Upper lobe of left lung (tissue), 4 donors: ENCODE data around the gene COL8A2.

Source experiments
- CTCF ChIP-seq, 6 experiments: fragments of 450-650 bp in 4 of 6; fragments of 200-600 bp in 2 of 6; sonication (generic) in 2 of 6; IDR thresholded peaks; one replicate each; pipeline ENCODE4 v1.5.1; 2016 to 2019; ENCODE audit warnings: antibody characterized with exemption in 6 of 6
- POLR2A ChIP-seq, 4 donors: fragments of 450-650 bp; IDR thresholded peaks; one replicate each; pipeline ENCODE4 v1.5.1; 2016 to 2017; ENCODE audit warnings: antibody characterized with exemption in 4 of 4, mild to moderate bottlenecking in 2 of 4
- POLR2AphosphoS5 ChIP-seq, 2 donors: sonication (generic); formaldehyde crosslinking; IDR thresholded peaks; one replicate each; pipeline ENCODE4 v1.5.1; 2017; ENCODE audit warnings: antibody characterized with exemption in 2 of 2

DNA sequence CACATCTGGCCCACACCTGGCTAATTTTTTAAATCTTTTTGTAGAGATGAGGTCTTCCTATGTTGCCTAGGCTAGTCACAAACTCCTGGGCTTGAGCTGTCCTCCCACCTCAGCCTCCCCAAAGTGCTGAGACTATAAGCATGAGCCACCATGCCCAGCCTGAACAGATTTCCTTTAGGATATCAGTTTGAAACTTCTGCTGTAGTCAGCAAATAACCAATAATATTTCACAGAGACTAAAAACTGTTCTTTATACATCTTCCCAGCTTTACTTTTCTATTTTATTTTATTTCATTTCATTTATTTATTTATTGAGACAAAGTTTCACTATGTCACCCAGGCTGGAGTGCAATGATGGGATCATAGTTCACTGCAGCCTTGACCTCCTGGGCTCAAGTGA is 71.0 kb downstream of the COL8A2 start:
- TF ChIP-seq POLR2AphosphoS5 (IDR thresholded peaks at IDR 0.05) (no peak), POLR2A (IDR thresholded peaks at IDR 0.05) (no peak), CTCF (IDR thresholded peaks at IDR 0.05) (no peak)
